ENCODE data around the gene DNASE2. TPM values are rescaled to one million over a fixed set of nuclear protein-coding genes. Genes with fewer than 3 reads are reported as not detected.
A peak's percentile ranks its signal among the peaks of the same experiment; 100 is the strongest.
"Not testable (repeated sequence)": the region's sequence is repeated elsewhere in the genome, so short reads cannot be mapped to it uniquely, and the experiment has no call there.

Gene DNASE2
- total RNA-seq, 1 experiment from 2014 or later, result 22.7 TPM

DNA sequence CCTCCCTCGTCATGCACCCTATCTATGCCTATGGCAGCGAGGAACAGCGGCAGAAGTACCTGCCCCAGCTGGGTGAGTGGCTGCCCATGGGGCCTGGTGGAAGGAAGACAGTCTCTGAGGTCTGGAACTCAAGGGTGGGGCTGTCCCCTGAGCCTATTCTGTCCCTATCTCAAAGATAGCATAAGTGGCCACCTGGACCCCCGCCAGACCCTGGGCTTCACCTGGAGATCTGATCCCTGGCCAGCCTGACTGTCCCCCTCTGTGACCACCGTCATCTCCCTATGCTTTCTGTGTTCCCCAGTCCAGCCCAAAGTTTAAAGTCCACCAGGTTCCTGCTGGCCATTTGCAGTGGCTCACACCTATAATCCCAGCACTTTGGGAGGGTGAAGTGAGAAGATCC, 12.3 kb upstream of the DNASE2 start:
- Histone ChIP-seq H3K27me3 (replicated peaks; ENCODE audit: insufficient read depth, low read depth, low read length, poor library complexity) (no peaks in the 10 kb centered on the region), H3K36me3 (ENCODE audit: insufficient read depth, low read length, poor library complexity, severe bottlenecking) (peaks cover 21% of the 10 kb centered on the region), H3K4me3 (ENCODE audit: low read depth, low read length, poor library complexity, severe bottlenecking) (no peak overlapping the region), H3K4me1 (ENCODE audit: insufficient read depth, low read length, poor library complexity, severe bottlenecking) (peaks cover 4% of the 10 kb centered on the region), H3K27ac (ENCODE audit: low read depth, low read length, poor library complexity, severe bottlenecking) (no peak overlapping the region), H3K9me3 (ENCODE audit: low read depth, low read length, poor library complexity, severe bottlenecking) (no peaks in the 10 kb centered on the region)
- ChIA-PET CTCF (no interaction called here), POLR2A (ENCODE audit: low non-redundant PET) (no interaction called here)
- no peak for DNase-seq (ENCODE audit: low spot score)
- intact Hi-C loops (cut with micrococcal nuclease; ENCODE audit: unreplicated experiment), result no loop called here
- BruUV-seq (replicated peaks), result no TSS peak
- TF ChIP-seq, protein P1, sequence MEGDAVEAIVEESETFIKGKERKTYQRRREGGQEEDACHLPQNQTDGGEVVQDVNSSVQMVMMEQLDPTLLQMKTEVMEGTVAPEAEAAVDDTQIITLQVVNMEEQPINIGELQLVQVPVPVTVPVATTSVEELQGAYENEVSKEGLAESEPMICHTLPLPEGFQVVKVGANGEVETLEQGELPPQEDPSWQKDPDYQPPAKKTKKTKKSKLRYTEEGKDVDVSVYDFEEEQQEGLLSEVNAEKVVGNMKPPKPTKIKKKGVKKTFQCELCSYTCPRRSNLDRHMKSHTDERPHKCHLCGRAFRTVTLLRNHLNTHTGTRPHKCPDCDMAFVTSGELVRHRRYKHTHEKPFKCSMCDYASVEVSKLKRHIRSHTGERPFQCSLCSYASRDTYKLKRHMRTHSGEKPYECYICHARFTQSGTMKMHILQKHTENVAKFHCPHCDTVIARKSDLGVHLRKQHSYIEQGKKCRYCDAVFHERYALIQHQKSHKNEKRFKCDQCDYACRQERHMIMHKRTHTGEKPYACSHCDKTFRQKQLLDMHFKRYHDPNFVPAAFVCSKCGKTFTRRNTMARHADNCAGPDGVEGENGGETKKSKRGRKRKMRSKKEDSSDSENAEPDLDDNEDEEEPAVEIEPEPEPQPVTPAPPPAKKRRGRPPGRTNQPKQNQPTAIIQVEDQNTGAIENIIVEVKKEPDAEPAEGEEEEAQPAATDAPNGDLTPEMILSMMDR (conservative IDR thresholded peaks at IDR 0.05; ENCODE audit: low read depth, low read length), result no peak
- TF ChIP-seq EZH2 (IDR thresholded peaks at IDR 0.05; ENCODE audit: borderline replicate concordance, low read depth, low read length, poor library complexity, severe bottlenecking), result no peak

GRCh38 chr19:12891553-12892021, 10.3 kb upstream of the DNASE2 start:
- Histone ChIP-seq H3K4me3 (ENCODE audit: low read depth, low read length, poor library complexity, severe bottlenecking) (peak overlapping the region; percentile 92), H3K27ac (ENCODE audit: low read depth, low read length, poor library complexity, severe bottlenecking) (peak overlapping the region; percentile 92), H3K36me3 (ENCODE audit: insufficient read depth, low read length, poor library complexity, severe bottlenecking) (peaks cover 12% of the 10 kb centered on the region), H3K27me3 (replicated peaks; ENCODE audit: insufficient read depth, low read depth, low read length, poor library complexity) (no peaks in the 10 kb centered on the region), H3K4me1 (ENCODE audit: insufficient read depth, low read length, poor library complexity, severe bottlenecking) (peaks cover 4% of the 10 kb centered on the region), H3K9me3 (ENCODE audit: low read depth, low read length, poor library complexity, severe bottlenecking) (no peaks in the 10 kb centered on the region)
- intact Hi-C loops (cut with micrococcal nuclease; ENCODE audit: unreplicated experiment), result no loop called here
- no peak for DNase-seq (ENCODE audit: low spot score)
- POLR2A ChIA-PET (ENCODE audit: low non-redundant PET), result interaction anchor here (0.9 kb wide), 1 partner anchor 21 kb away, joined by 8 read pairs; no protein-coding TSS in a partner anchor
- CTCF ChIA-PET, result no interaction called here
- TSS peak; percentile 68 for BruUV-seq (replicated peaks)
- TF ChIP-seq, protein P1 (conservative IDR thresholded peaks at IDR 0.05; ENCODE audit: low read depth, low read length), result no peak

- Histone ChIP-seq H3K4me3 (ENCODE audit: low read depth, low read length, poor library complexity, severe bottlenecking) (peak within 1 kb of the TSS; percentile 92), H3K27me3 (replicated peaks; ENCODE audit: insufficient read depth, low read depth, low read length, poor library complexity) (no peaks in the 10 kb centered on the region), H3K4me1 (ENCODE audit: insufficient read depth, low read length, poor library complexity, severe bottlenecking) (peaks cover 6% of the 10 kb centered on the region), H3K27ac (ENCODE audit: low read depth, low read length, poor library complexity, severe bottlenecking) (peak within 1 kb of the TSS; percentile 92), H3K36me3 (ENCODE audit: insufficient read depth, low read length, poor library complexity, severe bottlenecking) (peaks cover 7% of the 10 kb centered on the region), H3K9me3 (ENCODE audit: low read depth, low read length, poor library complexity, severe bottlenecking) (no peaks in the 10 kb centered on the region)
- CTCF ChIA-PET, result interaction anchor here (0.5 to 0.8 kb wide), 3 partner anchors 52 to 94 kb away, joined by 3 to 6 read pairs (median 3); partner anchors contain the start of gene MAST1
- TF ChIP-seq EZH2 (IDR thresholded peaks at IDR 0.05; ENCODE audit: borderline replicate concordance, low read depth, low read length, poor library complexity, severe bottlenecking), result no peak
- TF ChIP-seq, protein P1 (conservative IDR thresholded peaks at IDR 0.05; ENCODE audit: low read depth, low read length), result no peak
- BruUV-seq (replicated peaks), result no TSS peak
- peak; percentile 100 for DNase-seq (ENCODE audit: low spot score)
- POLR2A ChIA-PET (ENCODE audit: low non-redundant PET), result interaction anchor here (0.6 to 1.1 kb wide), 4 partner anchors 10 to 1179 kb away, joined by 4 to 9 read pairs (median 8); partner anchors contain the start of gene DNASE2
- intact Hi-C loops (cut with micrococcal nuclease; ENCODE audit: unreplicated experiment), result no loop called here
Observed at GRCh38 chr19:12890787-12891552, 9.7 kb upstream of the DNASE2 start, which contains the start of gene GCDH. Gene GCDH, plus strand, starts transcription at chr19:12891160. Its CDS starts 145 bp downstream, at chr19:12891305.

DNA sequence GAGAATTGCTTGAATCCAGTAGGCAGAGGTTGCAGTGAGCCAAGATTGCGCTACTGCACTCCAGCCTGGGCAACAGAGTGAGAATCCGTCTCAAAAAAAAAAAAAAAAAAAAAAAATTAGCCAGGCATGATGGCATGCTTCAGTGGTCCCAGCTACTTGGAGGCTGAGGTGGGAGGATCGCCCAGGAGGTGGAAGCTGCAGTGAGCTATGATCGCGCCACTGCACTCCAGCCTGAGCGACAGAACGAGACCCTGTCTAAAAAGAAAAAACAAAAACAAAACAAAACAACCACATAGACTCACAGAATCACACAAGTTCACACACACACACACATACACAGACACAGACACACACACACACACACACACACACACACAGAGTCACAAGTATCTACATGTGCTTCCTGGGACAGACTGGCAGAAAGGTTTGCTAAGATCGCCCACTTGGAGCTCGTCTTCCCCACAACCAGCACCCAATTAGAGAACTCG, 9.1 kb upstream of the DNASE2 start:
- H3K4me1 ChIP-seq (ENCODE audit: insufficient read depth, low read length, poor library complexity, severe bottlenecking); H3K27me3 ChIP-seq (replicated peaks; ENCODE audit: insufficient read depth, low read depth, low read length, poor library complexity); intact Hi-C loops (cut with micrococcal nuclease; ENCODE audit: unreplicated experiment); DNase-seq (ENCODE audit: low spot score); H3K9me3 ChIP-seq (ENCODE audit: low read depth, low read length, poor library complexity, severe bottlenecking); H3K36me3 ChIP-seq (ENCODE audit: insufficient read depth, low read length, poor library complexity, severe bottlenecking): not testable (repeated sequence)
- H3K4me3 ChIP-seq (ENCODE audit: low read depth, low read length, poor library complexity, severe bottlenecking), result peak overlapping the region; percentile 92
- CTCF ChIA-PET, result interaction anchor here (0.5 to 0.8 kb wide), 2 partner anchors 52 to 75 kb away, joined by 3 to 6 read pairs; partner anchors contain the start of gene MAST1
- TSS peak; percentile 94 for BruUV-seq (replicated peaks)
- H3K27ac ChIP-seq (ENCODE audit: low read depth, low read length, poor library complexity, severe bottlenecking), result peak overlapping the region; percentile 92
- POLR2A ChIA-PET (ENCODE audit: low non-redundant PET), result interaction anchor here (0.6 to 1.1 kb wide), 5 partner anchors 9 to 1179 kb away, joined by 4 to 9 read pairs (median 8); partner anchors contain the start of gene DNASE2

All from A673 (cell line).